GM21825 (cell line): ENCODE measurements around the gene GUCY2C.
"Not testable (repeated sequence)": the region's sequence is repeated elsewhere in the genome, so short reads cannot be mapped to it uniquely, and the experiment has no call there.

Source experiments
- ATAC-seq: cut with Tn5 transposase; IDR thresholded peaks from one replicate; pipeline ENCODE4 v1.9.1; 2021; ENCODE audit warnings: mild to moderate bottlenecking, moderate library complexity; ENCODE audit not compliant: unreplicated experiment

GUCY2C gene

GRCh38 chr12:14689144-14689543 lies 7.3 kb downstream of the GUCY2C start:
- no peak for ATAC-seq

GRCh38 chr12:14682231-14682630 lies 14.2 kb downstream of the GUCY2C start:
- ATAC-seq, result not testable (repeated sequence)

- ATAC-seq, result no peak
Measured at GRCh38 chr12:14681625-14682024, 14.8 kb downstream of the GUCY2C start.

GRCh38 chr12:14681190-14681589 lies 15.2 kb downstream of the GUCY2C start:
- no peak for ATAC-seq

- ATAC-seq, result no peak
Measured at GRCh38 chr12:14678547-14679150, 17.8 kb downstream of the GUCY2C start.

GRCh38 chr12:14668591-14668990 lies 27.8 kb downstream of the GUCY2C start:
- ATAC-seq, result no peak

- no peak for ATAC-seq
Measured at GRCh38 chr12:14665354-14666348, 30.7 kb downstream of the GUCY2C start.

GRCh38 chr12:14664434-14665023 lies 31.9 kb downstream of the GUCY2C start:
- no peak for ATAC-seq

- ATAC-seq, result no peak
Measured at GRCh38 chr12:14663002-14663401, 33.4 kb downstream of the GUCY2C start.

GRCh38 chr12:14656846-14657245 lies 39.6 kb downstream of the GUCY2C start:
- no peak for ATAC-seq

GRCh38 chr12:14655284-14655683 lies 41.1 kb downstream of the GUCY2C start:
- no peak for ATAC-seq

GRCh38 chr12:14654842-14655241 lies 41.6 kb downstream of the GUCY2C start:
- no peak for ATAC-seq

- ATAC-seq, result no peak
Measured at GRCh38 chr12:14654416-14654815, 42.0 kb downstream of the GUCY2C start.

GRCh38 chr12:14652483-14652882 lies 43.9 kb downstream of the GUCY2C start:
- ATAC-seq, result no peak

- no peak for ATAC-seq
Measured at GRCh38 chr12:14651371-14651770, 45.0 kb downstream of the GUCY2C start.

- no peak for ATAC-seq
Measured at GRCh38 chr12:14650789-14651188, 45.6 kb downstream of the GUCY2C start.

- no peak for ATAC-seq
Measured at GRCh38 chr12:14647028-14647750, 49.2 kb downstream of the GUCY2C start.

- no peak for ATAC-seq
Measured at GRCh38 chr12:14643251-14643650, 53.1 kb downstream of the GUCY2C start.

- ATAC-seq, result no peak
Measured at GRCh38 chr12:14638066-14638465, 58.3 kb downstream of the GUCY2C start.

- no peak for ATAC-seq
Measured at GRCh38 chr12:14635776-14636175, 60.6 kb downstream of the GUCY2C start.

- ATAC-seq, result no peak
Measured at GRCh38 chr12:14630793-14631192, 65.6 kb downstream of the GUCY2C start.
